NT2/D1 (cell line): ENCODE measurements around the gene FEZ2.

Experiments used
- YY1 ChIP-seq: IDR thresholded peaks from 2 replicates; pipeline ENCODE4 v1.6.1; 2011; ENCODE audit not compliant: insufficient read length, insufficient read depth
- ZNF274 ChIP-seq: IDR thresholded peaks from 2 replicates; pipeline ENCODE4 v1.6.1; 2011; ENCODE audit warnings: mild to moderate bottlenecking, low read depth, low read length

DNA sequence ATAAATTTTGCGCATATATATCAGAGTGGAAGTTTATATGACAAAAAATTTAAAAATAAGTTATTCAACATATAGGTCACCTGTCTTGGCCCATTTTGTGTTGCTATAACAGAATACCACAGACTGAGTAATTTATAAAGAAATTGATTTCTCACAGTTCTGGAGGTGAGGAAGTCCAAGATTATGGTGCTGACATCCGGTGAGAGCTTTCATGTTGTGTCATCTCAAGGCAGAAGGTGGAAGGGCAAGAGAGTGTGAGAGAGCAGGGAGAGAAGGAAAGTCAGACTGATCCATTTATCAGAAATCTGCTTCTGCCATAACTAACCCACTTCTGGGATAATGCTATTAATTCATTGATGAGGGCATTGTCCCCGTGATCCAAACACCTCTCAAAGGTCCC is 9.0 kb upstream of the FEZ2 start:
- no peak for TF ChIP-seq YY1
- TF ChIP-seq ZNF274 = no peak
